GM12892 (cell line): ENCODE data around the gene GNAQ.

ENCODE experiments used
- POLR2A ChIP-seq: IDR thresholded peaks from 2 replicates; pipeline ENCODE4 v1.6.1; 2011; ENCODE audit warnings: low read depth, low read length, control low read depth
- POLR2AphosphoS5 ChIP-seq: IDR thresholded peaks from 2 replicates; pipeline ENCODE4 v1.6.1; 2011; ENCODE audit warnings: low read depth, low read length, control low read depth
- TAF1 ChIP-seq: IDR thresholded peaks from 2 replicates; pipeline ENCODE4 v1.6.1; 2011; ENCODE audit warnings: low read depth, mild to moderate bottlenecking, control low read depth, low read length, borderline replicate concordance

- no peak for TF ChIP-seq POLR2AphosphoS5
- TF ChIP-seq POLR2A: no peak
- no peak for TF ChIP-seq TAF1
These were observed 41.1 kb upstream of the GNAQ start for GRCh38 chr9:78072586-78073199.
